ENCODE data around the gene TMC1.

- TF ChIP-seq CTCF (IDR thresholded peaks at IDR 0.05; ENCODE audit: low read length) (no peak), EZH2 (IDR thresholded peaks at IDR 0.05; ENCODE audit: borderline replicate concordance, low read length) (no peak)
These were observed 35.4 kb upstream of the TMC1 start for GRCh38 chr9:72485821-72486593.

Data from OCI-LY1 (cell line).